Smooth muscle cell (in vitro differentiated cells): ENCODE data around the gene SGPL1. TPM values are rescaled to one million over a fixed set of nuclear protein-coding genes. Genes with fewer than 3 reads are reported as not detected.
A peak's percentile ranks its signal among the peaks of the same experiment; 100 is the strongest.

Experiments
- DNase-seq: peaks from one replicate; lab custom pipeline; 2025; ENCODE audit not compliant: unreplicated experiment; lab: John Stamatoyannopoulos, UW
- H2AFZ ChIP-seq: fragments of 200-600 bp; sonication (generic); 2 replicates; pipeline ENCODE4 v1.6.0; 2016; ENCODE audit warnings: antibody characterized with exemption, low read depth, mild to moderate bottlenecking
- H3F3A ChIP-seq: fragments of 200-600 bp; sonication (generic); 2 replicates; pipeline ENCODE4 v1.6.0; 2017; ENCODE audit warnings: antibody characterized with exemption, low read depth
- H3K27ac ChIP-seq: fragments of 200-600 bp; sonication (generic); 2 replicates; pipeline ENCODE4 v1.5.1; 2016; ENCODE audit warnings: low read depth, mild to moderate bottlenecking
- H3K27me3 ChIP-seq: fragments of 200-600 bp; sonication (generic); 2 replicates; pipeline ENCODE4 v1.6.1; 2016; ENCODE audit warnings: low read depth, mild to moderate bottlenecking
- H3K36me3 ChIP-seq: fragments of 200-600 bp; sonication (generic); 2 replicates; pipeline ENCODE4 v1.5.1; 2016; ENCODE audit warnings: low read depth
- H3K4me1 ChIP-seq: fragments of 200-600 bp; sonication (generic); 2 replicates; pipeline ENCODE4 v1.5.1; 2016; ENCODE audit warnings: low read depth
- H3K4me2 ChIP-seq: fragments of 200-600 bp; sonication (generic); 2 replicates; pipeline ENCODE4 v1.6.0; 2016; ENCODE audit warnings: mild to moderate bottlenecking
- H3K4me3 ChIP-seq: fragments of 200-600 bp; sonication (generic); 2 replicates; pipeline ENCODE4 v1.5.1; 2016; ENCODE audit warnings: mild to moderate bottlenecking
- H3K79me2 ChIP-seq: fragments of 200-600 bp; sonication (generic); 2 replicates; pipeline ENCODE4 v1.6.0; 2016; ENCODE audit warnings: low read depth, mild to moderate bottlenecking
- H3K9ac ChIP-seq: fragments of 200-600 bp; sonication (generic); 2 replicates; pipeline ENCODE4 v1.6.0; 2016; ENCODE audit warnings: low read depth
- H3K9me3 ChIP-seq: fragments of 200-600 bp; sonication (generic); replicated peaks from 2 replicates; pipeline ENCODE4 v1.5.1; 2016; ENCODE audit warnings: low read depth
- H4K20me1 ChIP-seq: fragments of 200-600 bp; sonication (generic); 2 replicates; pipeline ENCODE4 v1.6.0; 2016; ENCODE audit warnings: low read depth
- CTCF ChIP-seq: fragments of 200-600 bp; sonication (generic); IDR thresholded peaks from 2 replicates; pipeline ENCODE4 v1.5.1; 2017; ENCODE audit warnings: borderline replicate concordance, mild to moderate bottlenecking, antibody characterized with exemption; ENCODE audit not compliant: insufficient read depth, poor library complexity, severe bottlenecking
- WGBS: methylation state at CpG from one replicate; pipeline ENCODE4 v1.1.7; 2016; ENCODE audit warnings: low lambda C conversion rate; 5-methylcytosine and 5-hydroxymethylcytosine counted together
- polyA plus RNA-seq: library from polyadenylated mRNA; unstranded; fragments of >200 nt; fragmentation: Nextera tagmentation; extraction: Ambion mirVana; gene quantifications from 2 replicates; pipeline ENCODE4 v1.2.1, GENCODE V29; 2016
- total RNA-seq: library from RNA; depleted of rRNA; stranded (reverse); fragments of >200 nt; gene quantifications from 2 replicates; pipeline ENCODE4 v1.2.3, GENCODE V29; 2014

Gene SGPL1
- total and polyA plus RNA-seq, 2 experiments from 2014 or later = 20.0 to 41.1 TPM

- Histone ChIP-seq H2AFZ (no peak overlapping the region), H3K79me2 (peaks cover 11% of the 10 kb centered on the region), H4K20me1 (peaks cover under 1% of the 10 kb centered on the region), H3K9me3 (no peaks in the 10 kb centered on the region), H3K9ac (no peak overlapping the region), H3F3A (no peaks in the 10 kb centered on the region), H3K4me2 (no peak overlapping the region), H3K4me3 (no peak overlapping the region), H3K4me1 (peaks cover 13% of the 10 kb centered on the region), H3K36me3 (no peaks in the 10 kb centered on the region), H3K27ac (no peak overlapping the region), H3K27me3 (no peaks in the 10 kb centered on the region)
- no peak for TF ChIP-seq CTCF
- 99% methylated on average over 4 of the region's 4 CpGs for WGBS
- DNase-seq = no peak
Measured at GRCh38 chr10:70812814-70813213, 2.9 kb upstream of the SGPL1 start.

GRCh38 chr10:70814126-70814525, 1.6 kb upstream of the SGPL1 start:
- H3K9ac ChIP-seq = no peak overlapping the region
- H3K27ac ChIP-seq = no peak overlapping the region
- H3K36me3 ChIP-seq = no peaks in the 10 kb centered on the region
- H3K4me1 ChIP-seq = peaks cover 14% of the 10 kb centered on the region
- H3K4me2 ChIP-seq = no peak overlapping the region
- peaks cover 24% of the 10 kb centered on the region for H3K79me2 ChIP-seq
- H3K9me3 ChIP-seq = no peaks in the 10 kb centered on the region
- no peaks in the 10 kb centered on the region for H3K27me3 ChIP-seq
- H2AFZ ChIP-seq = no peak overlapping the region
- no peak overlapping the region for H3K4me3 ChIP-seq
- 93% methylated on average over 4 of the region's 4 CpGs for WGBS
- TF ChIP-seq CTCF = no peak
- H3F3A ChIP-seq = no peaks in the 10 kb centered on the region
- DNase-seq = no peak
- H4K20me1 ChIP-seq = peaks cover 11% of the 10 kb centered on the region

GRCh38 chr10:70816220-70816894, 609 bp downstream of the SGPL1 start:
- Histone ChIP-seq H4K20me1 (peaks cover 28% of the 10 kb centered on the region), H3K9me3 (no peaks in the 10 kb centered on the region), H2AFZ (peak overlapping the region; percentile 80), H3K27me3 (no peaks in the 10 kb centered on the region), H3K79me2 (peaks cover 45% of the 10 kb centered on the region), H3F3A (peaks cover 5% of the 10 kb centered on the region), H3K9ac (peak overlapping the region; percentile 83), H3K4me3 (peak overlapping the region; percentile 89), H3K27ac (peak overlapping the region; percentile 61), H3K36me3 (no peaks in the 10 kb centered on the region), H3K4me2 (peak overlapping the region; percentile 90), H3K4me1 (peaks cover 14% of the 10 kb centered on the region)
- no peak for TF ChIP-seq CTCF
- peak; percentile 73 for DNase-seq
- WGBS = 2% methylated on average over 27 of the region's 43 CpGs
